HG02678 (cell line): ENCODE results near the gene MYO6.
A peak's percentile ranks its signal among the peaks of the same experiment; 100 is the strongest.
"Not testable (repeated sequence)": the region's sequence is repeated elsewhere in the genome, so short reads cannot be mapped to it uniquely, and the experiment has no call there.

ENCODE experiments used
- ATAC-seq: cut with Tn5 transposase; IDR thresholded peaks from one replicate; pipeline ENCODE4 v1.9.1; 2021; ENCODE audit warnings: mild to moderate bottlenecking, moderate library complexity; ENCODE audit not compliant: unreplicated experiment

MYO6 gene

DNA sequence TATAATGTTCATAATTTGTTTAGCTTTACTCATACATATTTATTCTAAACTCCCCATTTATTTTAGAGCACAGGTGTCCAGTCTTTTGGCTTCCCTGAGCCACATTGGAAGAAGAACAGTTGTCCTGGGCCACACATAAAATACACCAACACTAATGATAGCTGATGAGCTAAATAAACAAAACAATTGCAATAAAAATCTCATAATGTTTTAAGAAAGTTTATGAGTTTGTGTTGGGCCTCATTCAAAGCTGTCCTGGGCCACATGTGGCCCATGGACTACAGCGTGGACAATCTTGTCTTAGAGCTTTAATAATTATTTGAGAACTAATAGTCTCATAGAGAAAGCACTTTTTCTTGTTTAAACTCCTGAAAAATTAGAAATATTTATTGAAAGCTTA, 131.3 kb downstream of the MYO6 start:
- ATAC-seq: no peak

DNA sequence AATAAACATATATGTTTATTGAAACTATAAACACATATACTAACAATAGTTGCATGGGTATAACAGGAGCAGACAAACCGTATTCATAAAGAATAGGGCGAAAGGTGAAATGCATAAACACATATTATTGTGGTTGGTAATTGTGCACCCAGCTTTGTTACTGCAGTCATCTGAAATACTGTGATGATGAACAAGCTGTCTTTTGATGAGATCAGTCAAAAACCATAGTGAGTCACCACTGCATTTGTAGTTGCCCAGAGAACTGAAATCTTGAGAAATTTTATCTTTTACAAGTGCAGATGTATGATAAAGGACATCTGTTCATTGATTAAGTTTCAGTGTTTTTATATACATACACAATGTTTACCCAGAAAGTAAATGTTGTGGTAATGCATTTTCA, 133.7 kb downstream of the MYO6 start:
- no peak for ATAC-seq

DNA sequence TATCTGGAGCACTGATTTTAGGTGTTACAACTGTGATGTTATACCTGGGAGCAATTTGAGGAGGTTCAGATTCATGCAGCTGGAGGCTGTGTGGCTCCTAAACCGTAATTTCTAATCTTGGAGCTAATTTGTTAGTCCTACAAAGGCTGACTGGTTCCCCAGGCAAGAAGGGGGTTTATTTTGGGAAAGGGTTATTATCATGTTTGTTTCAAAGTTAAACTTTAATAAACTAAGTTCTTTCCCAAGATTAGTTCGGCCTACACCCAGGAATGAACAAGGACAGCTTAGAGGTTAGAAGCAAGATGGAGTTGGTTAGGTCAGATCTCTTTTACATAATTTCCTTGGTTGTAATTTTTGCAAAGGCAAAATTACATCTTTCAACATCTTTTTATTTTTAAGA, 135.8 kb downstream of the MYO6 start:
- no peak for ATAC-seq

GRCh38 chr6:75892384-75892783, 143.3 kb downstream of the MYO6 start:
- no peak for ATAC-seq

DNA sequence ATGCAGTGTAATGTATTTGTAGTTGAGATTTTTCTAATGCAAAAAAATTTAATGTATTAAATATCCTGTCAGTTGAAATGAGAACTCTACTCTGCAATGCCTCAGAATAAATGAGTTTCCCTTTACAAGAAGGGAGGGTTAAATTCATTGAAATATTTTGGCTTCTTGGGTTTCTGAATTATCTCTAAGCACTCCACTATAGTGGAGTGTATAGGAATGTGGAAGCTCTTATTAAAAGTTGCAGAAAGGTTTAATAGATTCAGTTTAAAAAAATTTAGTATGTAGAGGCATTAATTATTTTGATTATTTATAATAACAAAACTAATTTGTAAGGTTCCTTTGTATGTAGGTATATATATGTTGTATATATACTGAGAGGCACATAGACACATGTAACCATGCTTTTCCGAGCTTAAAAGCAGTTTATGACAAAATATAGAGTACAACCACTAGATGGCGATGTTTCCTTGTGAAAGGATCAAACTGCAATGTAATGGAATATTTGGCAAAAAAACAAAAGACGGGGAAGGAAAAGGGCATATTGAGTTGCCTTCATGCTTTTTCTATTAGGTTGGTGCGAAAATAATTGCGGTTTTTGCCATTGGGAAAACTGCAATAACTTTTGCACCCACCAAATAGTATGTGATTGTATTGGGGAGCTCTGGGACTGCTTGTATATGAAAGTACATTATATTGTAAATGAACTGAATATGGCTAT, 144.2 kb downstream of the MYO6 start:
- ATAC-seq: peak; percentile 64

GRCh38 chr6:75893776-75894152, 144.7 kb downstream of the MYO6 start:
- peak; percentile 14 for ATAC-seq

DNA sequence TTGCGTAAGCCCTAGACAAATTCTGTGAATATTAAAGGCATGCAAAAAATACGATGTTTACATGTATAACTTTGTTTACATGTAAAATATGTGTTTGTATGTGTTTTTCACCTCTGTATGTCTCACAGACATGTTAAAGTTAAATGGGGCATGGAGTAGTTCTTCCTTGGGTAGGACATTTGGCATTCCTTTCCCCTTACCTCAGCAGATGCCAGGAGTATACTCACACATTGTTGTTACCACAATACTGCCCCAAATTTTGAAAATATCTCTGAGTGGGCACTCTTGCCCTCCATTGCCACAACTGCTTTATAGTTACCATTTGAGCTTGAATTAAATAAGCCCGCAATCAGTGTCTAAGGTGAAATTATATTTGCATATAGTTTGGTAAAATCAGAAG, 147.5 kb downstream of the MYO6 start:
- ATAC-seq: no peak

- ATAC-seq: not testable (repeated sequence)
Measured at GRCh38 chr6:75900216-75900615, 151.2 kb downstream of the MYO6 start.

DNA sequence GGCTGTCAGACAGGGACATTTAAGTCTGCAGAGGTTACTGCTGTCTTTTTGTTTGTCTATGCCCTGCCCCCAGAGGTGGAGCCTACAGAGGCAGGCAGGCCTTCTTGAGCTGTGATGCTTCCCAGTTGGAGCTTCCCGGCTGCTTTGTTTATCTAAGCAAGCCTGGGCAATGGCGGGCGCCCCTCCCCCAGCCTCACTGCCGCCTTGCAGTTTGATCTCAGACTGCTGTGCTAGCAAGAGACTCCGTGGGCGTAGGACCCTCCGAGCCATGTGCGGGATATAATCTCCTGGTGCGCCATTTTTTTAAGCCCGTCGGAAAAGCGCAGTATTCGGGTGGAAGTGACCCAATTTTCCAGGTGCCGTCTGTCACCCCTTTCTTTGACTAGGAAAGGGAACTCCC, 156.1 kb downstream of the MYO6 start:
- ATAC-seq: not testable (repeated sequence)

GRCh38 chr6:75906871-75907270, 157.8 kb downstream of the MYO6 start:
- ATAC-seq: no peak

GRCh38 chr6:75907444-75907843, 158.4 kb downstream of the MYO6 start:
- no peak for ATAC-seq

DNA sequence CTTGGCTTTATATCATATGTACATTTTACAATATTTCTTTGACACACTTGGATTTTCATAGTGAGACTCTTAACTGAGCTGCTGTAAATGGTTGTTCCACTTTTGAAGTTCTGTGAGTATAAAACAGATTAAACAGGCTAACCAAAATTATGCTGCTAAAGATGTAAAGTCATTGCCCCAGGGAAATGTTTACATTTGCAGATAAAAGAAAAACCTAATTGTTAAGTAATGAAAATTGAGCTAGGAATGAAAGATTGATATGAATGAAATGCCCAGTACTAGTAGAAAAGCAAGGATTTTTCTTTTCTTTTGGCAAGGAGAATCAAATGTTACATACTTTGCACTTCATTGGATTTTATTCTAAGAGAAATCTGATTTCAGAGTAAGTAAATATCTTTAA, 164.0 kb downstream of the MYO6 start:
- ATAC-seq: no peak

- ATAC-seq: no peak
Measured at GRCh38 chr6:75922226-75922625, 173.2 kb downstream of the MYO6 start.

GRCh38 chr6:75926293-75927168, 177.5 kb downstream of the MYO6 start:
- no peak for ATAC-seq

DNA sequence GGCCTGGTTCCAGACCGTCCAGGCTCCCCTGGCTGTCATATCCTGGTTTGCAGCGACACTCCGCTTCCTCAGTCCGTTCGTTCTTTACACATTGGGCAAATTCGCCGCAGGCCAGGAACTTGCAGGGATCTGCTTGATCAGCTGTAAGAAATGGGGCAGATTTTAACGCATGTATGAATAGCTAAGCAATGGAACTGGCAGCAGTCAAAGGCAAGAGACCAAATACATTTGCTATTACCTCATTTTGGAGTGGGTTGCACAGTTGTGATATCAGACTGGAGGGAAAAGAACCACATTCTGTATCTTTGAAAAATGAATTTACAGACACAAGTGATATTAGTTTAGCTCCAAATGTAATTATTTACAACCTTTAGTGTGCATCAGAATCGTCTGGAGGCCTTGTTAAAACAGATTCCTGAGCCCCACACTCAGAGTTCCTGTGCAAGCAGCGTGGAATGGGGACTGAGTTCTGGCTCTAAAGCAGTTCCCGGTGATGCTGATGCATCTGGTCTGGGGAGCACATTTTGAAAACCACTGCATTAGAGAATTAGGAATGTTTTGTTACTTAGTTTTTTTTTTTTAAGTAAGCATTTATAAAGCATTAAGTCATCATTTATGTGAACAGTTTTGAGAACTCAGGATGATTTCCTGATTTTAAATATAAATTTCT, 182.1 kb downstream of the MYO6 start:
- ATAC-seq: no peak

DNA sequence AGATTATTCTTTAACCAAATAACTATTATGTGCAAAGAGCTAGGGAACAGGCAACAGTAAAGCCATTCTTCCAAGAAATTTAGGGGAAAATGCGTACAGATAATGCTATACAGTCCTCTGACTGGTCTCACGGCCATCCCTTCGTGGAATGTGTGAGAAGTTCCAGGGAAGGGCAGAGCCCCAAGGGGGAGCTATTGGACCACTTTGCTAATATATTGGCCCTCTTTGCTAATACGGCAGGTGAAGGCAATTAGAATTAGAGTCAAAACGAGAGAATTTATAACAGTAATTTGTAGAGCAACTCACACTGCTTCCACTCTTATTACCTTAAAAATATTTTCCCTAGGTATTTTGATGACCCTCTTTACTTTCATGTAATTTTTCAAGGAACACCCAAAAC, 183.0 kb downstream of the MYO6 start:
- ATAC-seq: no peak

GRCh38 chr6:75933387-75933975, 184.4 kb downstream of the MYO6 start:
- no peak for ATAC-seq

- peak; percentile 79 for ATAC-seq
Measured at GRCh38 chr6:75934643-75935472, 185.8 kb downstream of the MYO6 start.

DNA sequence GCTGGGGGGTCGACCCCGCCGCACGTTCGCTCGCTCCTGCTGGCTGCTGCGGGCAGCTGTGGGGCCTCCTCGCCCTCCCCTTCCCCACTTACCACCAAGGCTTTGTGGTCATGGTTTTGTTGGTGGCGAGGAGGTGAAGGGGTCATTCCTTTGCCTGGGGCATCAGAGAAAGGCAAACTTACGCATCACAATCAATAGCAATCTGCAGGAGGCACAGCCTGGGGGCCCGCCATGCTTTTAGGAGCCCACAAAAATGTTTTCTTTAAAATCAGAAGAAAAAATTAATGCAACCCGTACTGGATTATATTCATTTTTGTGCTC, 186.4 kb downstream of the MYO6 start:
- ATAC-seq: peak; percentile 24

DNA sequence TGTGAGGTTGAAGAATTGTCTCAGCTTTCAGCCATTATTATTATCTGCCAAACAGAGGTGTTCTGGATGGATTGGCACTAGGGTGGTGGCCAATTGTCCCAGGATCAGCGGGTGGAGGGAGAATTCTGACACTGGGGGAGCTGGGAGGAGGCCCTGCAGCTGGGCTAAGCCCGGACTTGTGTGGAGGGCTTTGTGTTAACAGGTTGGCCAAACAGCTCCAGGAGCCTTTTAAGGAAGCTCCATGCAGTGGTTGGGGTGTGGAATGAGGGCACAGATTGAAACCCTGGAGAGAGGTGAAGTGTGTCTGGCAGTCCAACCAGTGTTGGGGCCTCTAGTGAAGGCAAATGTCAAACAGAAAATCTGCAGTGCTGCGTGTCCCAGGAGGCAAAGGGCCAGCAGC, 187.6 kb downstream of the MYO6 start:
- no peak for ATAC-seq

DNA sequence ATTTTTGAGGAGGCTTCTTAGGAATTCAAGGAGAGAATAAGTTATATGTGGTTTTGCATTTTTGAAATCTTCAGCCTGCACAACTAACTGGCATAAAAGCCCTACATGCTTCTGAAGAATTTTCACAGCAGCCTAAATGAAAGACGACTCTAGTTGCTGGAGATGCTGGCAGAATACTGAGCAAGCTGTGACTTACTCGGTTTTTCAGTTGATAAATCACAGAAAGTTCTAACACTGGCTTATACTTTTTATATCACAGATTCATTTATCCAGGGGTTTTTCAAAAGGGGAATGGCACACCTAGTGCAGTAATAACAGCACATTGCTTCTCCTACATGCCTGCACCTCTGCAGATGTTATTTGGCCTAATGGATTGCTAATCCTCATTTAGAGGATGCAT, 188.8 kb downstream of the MYO6 start:
- no peak for ATAC-seq
